ENCODE measurements around the gene CLMN. TPM values are rescaled to one million over a fixed set of nuclear protein-coding genes. Genes with fewer than 3 reads are reported as not detected.
"Not testable (repeated sequence)": the region's sequence is repeated elsewhere in the genome, so short reads cannot be mapped to it uniquely, and the experiment has no call there.

The CLMN gene
- total RNA-seq, 1 donor, result 0.36 TPM

DNA sequence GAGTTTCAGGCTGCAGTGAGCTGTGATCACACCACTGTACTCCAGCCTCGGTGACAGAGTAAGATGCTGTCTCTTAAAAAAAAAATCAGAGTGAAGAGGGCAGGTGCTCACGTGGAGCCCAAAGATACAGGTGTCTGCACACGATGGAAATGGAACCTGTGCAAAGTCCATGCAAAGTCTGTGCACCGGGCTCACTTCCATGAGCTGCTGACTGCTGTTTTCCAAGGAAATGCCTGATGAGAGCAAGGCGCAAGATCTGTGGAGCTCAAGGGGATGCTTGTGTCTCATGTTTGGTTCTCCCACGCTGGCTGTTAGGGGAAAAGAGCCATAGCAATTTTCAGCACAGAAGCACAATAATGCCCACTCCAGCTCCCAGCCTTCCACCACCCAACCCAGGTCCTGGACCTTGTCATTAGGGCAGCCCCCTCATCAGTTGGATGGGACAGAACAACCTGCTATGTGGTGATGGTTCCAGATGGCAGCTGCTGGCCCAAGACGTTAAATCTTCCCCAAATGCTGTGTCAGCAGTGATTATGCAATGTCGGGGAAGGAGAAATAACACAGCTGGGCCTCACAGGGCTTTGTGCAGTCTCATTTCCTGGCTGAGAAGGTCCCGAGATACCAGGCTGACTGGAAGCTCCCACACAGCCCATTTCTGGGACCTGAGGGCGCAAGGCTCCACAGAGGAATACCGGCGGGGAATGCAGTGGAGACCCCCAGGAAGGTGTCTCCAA, 134.5 kb downstream of the CLMN start:
- DNase-seq (ENCODE audit: low read depth), result peak; percentile 53
- no peak overlapping the region for H3K4me3 ChIP-seq (ENCODE audit: low read depth, low read length)
- TF ChIP-seq, protein P1, sequence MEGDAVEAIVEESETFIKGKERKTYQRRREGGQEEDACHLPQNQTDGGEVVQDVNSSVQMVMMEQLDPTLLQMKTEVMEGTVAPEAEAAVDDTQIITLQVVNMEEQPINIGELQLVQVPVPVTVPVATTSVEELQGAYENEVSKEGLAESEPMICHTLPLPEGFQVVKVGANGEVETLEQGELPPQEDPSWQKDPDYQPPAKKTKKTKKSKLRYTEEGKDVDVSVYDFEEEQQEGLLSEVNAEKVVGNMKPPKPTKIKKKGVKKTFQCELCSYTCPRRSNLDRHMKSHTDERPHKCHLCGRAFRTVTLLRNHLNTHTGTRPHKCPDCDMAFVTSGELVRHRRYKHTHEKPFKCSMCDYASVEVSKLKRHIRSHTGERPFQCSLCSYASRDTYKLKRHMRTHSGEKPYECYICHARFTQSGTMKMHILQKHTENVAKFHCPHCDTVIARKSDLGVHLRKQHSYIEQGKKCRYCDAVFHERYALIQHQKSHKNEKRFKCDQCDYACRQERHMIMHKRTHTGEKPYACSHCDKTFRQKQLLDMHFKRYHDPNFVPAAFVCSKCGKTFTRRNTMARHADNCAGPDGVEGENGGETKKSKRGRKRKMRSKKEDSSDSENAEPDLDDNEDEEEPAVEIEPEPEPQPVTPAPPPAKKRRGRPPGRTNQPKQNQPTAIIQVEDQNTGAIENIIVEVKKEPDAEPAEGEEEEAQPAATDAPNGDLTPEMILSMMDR (IDR thresholded peaks at IDR 0.05; ENCODE audit: insufficient read depth, low read length), result no peak

GRCh38 chr14:95184413-95184790, 135.3 kb downstream of the CLMN start:
- TF ChIP-seq, protein P1 (IDR thresholded peaks at IDR 0.05; ENCODE audit: insufficient read depth, low read length), result no peak
- DNase-seq (ENCODE audit: low read depth), result peak; percentile 5
- no peak overlapping the region for H3K4me3 ChIP-seq (ENCODE audit: low read depth, low read length)

DNA sequence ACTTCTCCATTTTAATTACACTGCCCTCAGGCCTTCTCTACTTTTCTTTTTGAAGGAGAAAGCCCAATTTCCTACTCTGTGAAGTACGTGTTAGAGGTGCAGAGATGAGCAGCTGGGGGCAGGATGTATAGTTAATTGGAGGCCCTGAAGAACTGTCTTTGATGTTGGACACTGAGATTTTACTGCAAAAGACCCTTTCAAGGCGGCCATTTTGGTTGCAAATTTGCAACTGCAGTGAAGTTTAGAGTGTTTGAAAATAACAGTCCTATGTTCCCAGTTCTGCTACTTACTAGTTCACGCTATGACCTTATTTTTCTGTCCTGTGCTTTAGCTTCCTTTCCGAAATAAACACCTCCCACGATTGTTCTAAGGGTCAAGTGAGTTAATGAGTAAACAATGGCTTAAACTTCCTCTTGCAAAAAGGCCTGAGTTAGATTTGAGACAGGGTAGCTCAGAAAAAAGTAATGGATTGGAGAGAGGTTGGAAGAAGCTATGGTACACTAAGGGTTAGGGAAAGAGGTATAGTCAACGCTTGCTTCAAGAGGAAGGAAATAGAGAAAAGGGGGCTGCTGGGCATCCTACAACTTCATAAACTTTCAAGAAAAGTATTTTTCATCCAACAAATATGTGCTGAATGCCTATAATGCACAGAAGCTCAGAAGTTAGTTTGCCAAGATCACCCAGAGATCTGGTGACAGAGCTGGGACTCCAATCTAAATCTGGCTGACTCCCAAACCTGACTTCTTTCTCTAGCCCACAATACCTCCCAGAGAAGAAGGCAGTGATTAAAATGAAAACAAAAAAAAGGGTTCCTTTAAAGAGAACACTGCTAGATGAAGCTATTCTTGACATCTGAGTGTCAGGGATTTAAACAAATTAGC, 135.9 kb downstream of the CLMN start:
- no peak overlapping the region for H3K4me3 ChIP-seq (ENCODE audit: low read depth, low read length)
- no peak for DNase-seq (ENCODE audit: low read depth)
- TF ChIP-seq, protein P1 (IDR thresholded peaks at IDR 0.05; ENCODE audit: insufficient read depth, low read length), result no peak

- H3K4me3 ChIP-seq (ENCODE audit: low read depth, low read length), result no peak overlapping the region
- DNase-seq (ENCODE audit: low read depth), result no peak
- TF ChIP-seq, protein P1 (IDR thresholded peaks at IDR 0.05; ENCODE audit: insufficient read depth, low read length), result no peak
Measured at GRCh38 chr14:95183082-95183481, 136.6 kb downstream of the CLMN start.

DNA sequence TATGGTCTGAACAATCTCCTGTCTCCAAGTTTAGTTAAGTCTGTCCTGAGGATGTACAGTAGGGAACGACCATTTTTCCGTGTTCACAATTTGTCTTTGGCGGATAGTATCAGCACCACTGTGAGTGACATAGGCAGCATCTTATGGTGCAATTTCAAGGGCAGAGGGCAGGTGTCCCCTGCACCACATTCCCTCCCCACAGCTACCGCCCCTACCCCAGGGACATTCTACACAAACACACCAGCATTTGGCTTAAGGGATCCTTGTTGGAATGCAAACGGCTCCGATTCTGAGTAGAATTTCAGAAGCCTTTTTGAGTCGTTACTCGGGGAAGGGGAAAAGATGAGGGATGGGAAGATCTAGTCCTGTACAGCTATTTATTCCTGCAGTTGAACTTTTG, 137.3 kb downstream of the CLMN start:
- no peak for DNase-seq (ENCODE audit: low read depth)
- TF ChIP-seq, protein P1 (IDR thresholded peaks at IDR 0.05; ENCODE audit: insufficient read depth, low read length), result no peak
- no peak overlapping the region for H3K4me3 ChIP-seq (ENCODE audit: low read depth, low read length)

DNA sequence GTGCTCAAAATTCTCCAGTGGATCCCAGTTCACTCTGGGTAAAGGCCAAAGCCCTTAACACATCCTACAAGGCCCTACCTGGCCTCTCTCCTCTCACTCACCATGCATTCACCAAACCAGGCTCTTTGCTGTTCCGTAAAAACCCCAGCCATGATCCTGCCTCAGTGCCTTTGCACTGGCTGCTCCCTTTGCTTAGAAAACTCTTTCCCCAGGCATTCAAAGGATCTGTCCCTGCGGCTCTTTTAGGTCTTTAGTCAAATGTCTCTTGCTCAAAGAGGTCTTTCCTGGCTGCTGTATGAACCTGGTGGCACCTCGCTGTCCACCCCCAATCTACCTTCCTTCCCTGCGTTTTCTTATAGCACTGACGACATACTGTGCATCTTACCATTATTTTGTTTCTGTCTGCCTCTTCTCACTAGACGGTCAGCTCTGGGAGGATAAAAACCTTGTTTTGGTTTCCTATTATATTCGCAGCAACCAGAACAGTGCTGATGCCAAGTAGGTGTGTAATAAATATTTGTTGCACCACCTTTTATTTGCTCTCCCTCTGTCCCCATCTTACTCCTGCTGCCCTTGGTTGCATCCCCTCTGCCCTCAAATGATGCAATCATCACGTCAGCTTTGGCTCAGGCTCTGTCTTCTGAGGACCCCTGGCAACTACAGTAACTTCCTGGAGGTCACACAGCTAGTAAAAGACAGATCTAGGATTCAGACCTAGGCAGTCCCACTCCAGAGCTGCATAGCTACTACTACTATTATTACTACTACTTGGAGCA, 138.6 kb downstream of the CLMN start:
- TF ChIP-seq, protein P1 (IDR thresholded peaks at IDR 0.05; ENCODE audit: insufficient read depth, low read length), result no peak
- H3K4me3 ChIP-seq (ENCODE audit: low read depth, low read length), result no peak overlapping the region
- no peak for DNase-seq (ENCODE audit: low read depth)

- DNase-seq (ENCODE audit: low read depth); H3K4me3 ChIP-seq (ENCODE audit: low read depth, low read length): not testable (repeated sequence)
Measured at GRCh38 chr14:95175670-95176069, 144.0 kb downstream of the CLMN start.

All from fibroblast of the aortic adventitia (primary cell).